ENCODE measurements around the gene ITM2B.
"Not testable (repeated sequence)": the region's sequence is repeated elsewhere in the genome, so short reads cannot be mapped to it uniquely, and the experiment has no call there.

ITM2B gene

GRCh38 chr13:48233046-48233888 is at the start of gene ITM2B:
Gene ITM2B, plus strand, starts transcription at chr13:48233206. Its CDS starts 155 bp downstream, at chr13:48233361.
- peak; percentile 88 for DNase-seq

GRCh38 chr13:48184260-48184659 is 48.7 kb upstream of the ITM2B start:
- DNase-seq: no peak

GRCh38 chr13:48185018-48185417 is 48.0 kb upstream of the ITM2B start:
- DNase-seq: no peak

GRCh38 chr13:48186722-48187121 is 46.3 kb upstream of the ITM2B start:
- DNase-seq: no peak

GRCh38 chr13:48188131-48188530 is 44.9 kb upstream of the ITM2B start:
- DNase-seq: no peak

- DNase-seq: no peak
These were observed 44.4 kb upstream of the ITM2B start for GRCh38 chr13:48188601-48189000.

- no peak for DNase-seq
These were observed 43.8 kb upstream of the ITM2B start for GRCh38 chr13:48189171-48189570.

- DNase-seq: no peak
These were observed 40.5 kb upstream of the ITM2B start for GRCh38 chr13:48192411-48192935.

GRCh38 chr13:48194379-48194754 is 38.6 kb upstream of the ITM2B start:
- no peak for DNase-seq

- no peak for DNase-seq
These were observed 33.5 kb upstream of the ITM2B start for GRCh38 chr13:48199404-48199946.

- DNase-seq: no peak
These were observed 32.0 kb upstream of the ITM2B start for GRCh38 chr13:48201044-48201443.

- DNase-seq: not testable (repeated sequence)
These were observed 25.8 kb upstream of the ITM2B start for GRCh38 chr13:48207207-48207606.

- DNase-seq: no peak
These were observed 22.8 kb upstream of the ITM2B start for GRCh38 chr13:48210178-48210577.

GRCh38 chr13:48214519-48215121 is 18.4 kb upstream of the ITM2B start:
- no peak for DNase-seq

- not testable (repeated sequence) for DNase-seq
These were observed 17.3 kb upstream of the ITM2B start for GRCh38 chr13:48215511-48216203.

GRCh38 chr13:48216204-48216711 is 16.7 kb upstream of the ITM2B start:
- no peak for DNase-seq

- DNase-seq: no peak
These were observed 12.4 kb upstream of the ITM2B start for GRCh38 chr13:48220592-48220980.

- no peak for DNase-seq
These were observed 11.9 kb upstream of the ITM2B start for GRCh38 chr13:48220981-48221685.

GRCh38 chr13:48221686-48222187 is 11.3 kb upstream of the ITM2B start:
- DNase-seq: no peak

GRCh38 chr13:48222358-48223301 is 10.4 kb upstream of the ITM2B start:
- DNase-seq: no peak

GRCh38 chr13:48224701-48225100 is 8.3 kb upstream of the ITM2B start:
- no peak for DNase-seq

Data from activated effector memory CD4-positive, alpha-beta T cell treated with anti-CD3 and anti-CD28 coated beads, Interleukin-2, amount 50 U/mL, for 16 hours (primary cell).